ENCODE data around the gene CAPN10. TPM values are rescaled to one million over a fixed set of nuclear protein-coding genes. Genes with fewer than 3 reads are reported as not detected.

The CAPN10 gene
- total and polyA plus RNA-seq, 2 donors (not counting 3 experiments of a cell fraction or from before 2014, with no cell fraction given): 25.2 to 39.9 TPM

DNA sequence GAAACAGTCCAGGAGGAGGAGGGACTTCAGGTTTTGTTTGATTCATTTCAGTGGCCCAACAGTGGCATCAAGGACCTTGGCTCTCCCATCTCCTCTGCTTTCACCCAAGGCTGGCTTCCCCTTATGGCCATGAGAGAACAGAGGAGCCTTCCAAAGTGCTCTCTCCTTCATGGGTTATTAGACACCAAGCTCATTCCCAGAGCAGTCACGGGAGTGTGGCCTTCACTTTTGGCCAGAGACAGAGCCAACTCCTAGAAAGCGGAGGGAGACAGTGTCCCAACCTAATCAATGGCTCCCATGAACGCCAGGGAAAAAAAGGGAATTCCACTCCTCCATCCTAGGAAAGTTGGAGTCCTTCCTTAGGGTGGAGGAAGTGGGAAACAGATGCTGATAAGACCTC is 27.2 kb upstream of the CAPN10 start:
- TF ChIP-seq, protein P1, sequence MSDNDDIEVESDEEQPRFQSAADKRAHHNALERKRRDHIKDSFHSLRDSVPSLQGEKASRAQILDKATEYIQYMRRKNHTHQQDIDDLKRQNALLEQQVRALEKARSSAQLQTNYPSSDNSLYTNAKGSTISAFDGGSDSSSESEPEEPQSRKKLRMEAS (IDR thresholded peaks at IDR 0.05; ENCODE audit: insufficient read depth, insufficient read length): no peak
- TF ChIP-seq JUN (IDR thresholded peaks at IDR 0.05; ENCODE audit: borderline replicate concordance, insufficient read depth, insufficient read length, low read depth) (no peak), MYC (IDR thresholded peaks at IDR 0.05; ENCODE audit: low read depth, low read length) (no peak), EZH2 (IDR thresholded peaks at IDR 0.05; ENCODE audit: borderline replicate concordance, low read depth, low read length, severe bottlenecking) (no peak), POLR2A (IDR thresholded peaks at IDR 0.05; ENCODE audit: low read depth, low read length) (no peak), FOS (IDR thresholded peaks at IDR 0.05; ENCODE audit: borderline replicate concordance, insufficient read depth, low read length) (no peak), GATA2 (IDR thresholded peaks at IDR 0.05; ENCODE audit: insufficient read depth, insufficient read length, low read depth, low read length) (no peak), POLR2AphosphoS5 (IDR thresholded peaks at IDR 0.05; ENCODE audit: insufficient read depth, low read depth, low read length) (no peak)
- TF ChIP-seq, protein P2, sequence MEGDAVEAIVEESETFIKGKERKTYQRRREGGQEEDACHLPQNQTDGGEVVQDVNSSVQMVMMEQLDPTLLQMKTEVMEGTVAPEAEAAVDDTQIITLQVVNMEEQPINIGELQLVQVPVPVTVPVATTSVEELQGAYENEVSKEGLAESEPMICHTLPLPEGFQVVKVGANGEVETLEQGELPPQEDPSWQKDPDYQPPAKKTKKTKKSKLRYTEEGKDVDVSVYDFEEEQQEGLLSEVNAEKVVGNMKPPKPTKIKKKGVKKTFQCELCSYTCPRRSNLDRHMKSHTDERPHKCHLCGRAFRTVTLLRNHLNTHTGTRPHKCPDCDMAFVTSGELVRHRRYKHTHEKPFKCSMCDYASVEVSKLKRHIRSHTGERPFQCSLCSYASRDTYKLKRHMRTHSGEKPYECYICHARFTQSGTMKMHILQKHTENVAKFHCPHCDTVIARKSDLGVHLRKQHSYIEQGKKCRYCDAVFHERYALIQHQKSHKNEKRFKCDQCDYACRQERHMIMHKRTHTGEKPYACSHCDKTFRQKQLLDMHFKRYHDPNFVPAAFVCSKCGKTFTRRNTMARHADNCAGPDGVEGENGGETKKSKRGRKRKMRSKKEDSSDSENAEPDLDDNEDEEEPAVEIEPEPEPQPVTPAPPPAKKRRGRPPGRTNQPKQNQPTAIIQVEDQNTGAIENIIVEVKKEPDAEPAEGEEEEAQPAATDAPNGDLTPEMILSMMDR (IDR thresholded peaks at IDR 0.05; ENCODE audit: extremely low read depth in 1 of 2, insufficient read depth in 1 of 2, low read depth in 1 of 2, low read length in 2 of 2): no peak
- H3K4me1 ChIP-seq (ENCODE audit: control insufficient read depth, extremely low read depth, insufficient read depth, low read length): peaks cover 34% of the 10 kb centered on the region
- peak overlapping the region; percentile 67 for H3K4me2 ChIP-seq (ENCODE audit: insufficient read depth, low read length)
- H3K27me3 ChIP-seq (ENCODE audit: control insufficient read depth in 2 of 2, insufficient read depth in 2 of 2, low read length in 2 of 2): no peaks in the 10 kb centered on the region
- no peaks in the 10 kb centered on the region for H3K9me3 ChIP-seq (replicated peaks; ENCODE audit: control insufficient read depth, insufficient read depth, low read length)
- DNase-seq (ENCODE audit: low read depth, low spot score) (no peak), FAIRE-seq (no peak)
- H3K36me3 ChIP-seq (ENCODE audit: control insufficient read depth in 2 of 2, extremely low read depth in 1 of 2, insufficient read depth in 2 of 2, low read length in 2 of 2): peaks cover 0 to under 1% of the 10 kb centered on the region in 2 experiments
- H3K9me1 ChIP-seq (replicated peaks; ENCODE audit: control insufficient read depth, extremely low read depth, insufficient read depth, low read length): no peaks in the 10 kb centered on the region
- no peaks in the 10 kb centered on the region for H4K20me1 ChIP-seq (replicated peaks; ENCODE audit: control insufficient read depth, extremely low read depth, insufficient read depth, low read length)
- dilution Hi-C loops (cut with MboI; ENCODE audit: extremely low pct_ligation_motif_present, low sequenced_read_pairs) (no loop called here), intact Hi-C loops (cut with micrococcal nuclease) (no loop called here)
- no peak overlapping the region for H3K27ac ChIP-seq (ENCODE audit: insufficient read depth, low read depth, low read length)
- ChIA-PET CTCF (interaction anchor here (0.8 to 4.3 kb wide), 3 partner anchors 9 to 45 kb away, joined by 3 to 22 read pairs (median 4); partner anchors contain the start of genes CAPN10 and RNPEPL1), POLR2A (no interaction called here)
- H3K9ac ChIP-seq (replicated peaks; ENCODE audit: extremely low read depth, insufficient read depth, low read length): no peak overlapping the region
- no peak overlapping the region for H2AFZ ChIP-seq (ENCODE audit: low read depth, low read length)
- H3K4me3 ChIP-seq (replicated peaks in 1 of 3; ENCODE audit: insufficient read depth in 1 of 3, low read depth in 1 of 3, low read length in 3 of 3): no peak overlapping the region
- BruUV-seq (replicated peaks): no TSS peak
- peaks cover 13% of the 10 kb centered on the region for H3K79me2 ChIP-seq (ENCODE audit: control insufficient read depth, insufficient read depth, low read length)

Data from endothelial cell of umbilical vein (primary cell).